Caco-2 (cell line): ENCODE data around the gene PHC2. TPM values are rescaled to one million over a fixed set of nuclear protein-coding genes. Genes with fewer than 3 reads are reported as not detected.

Source experiments
- BruUV-seq: library from RNA; stranded (reverse); fragments of 400-500 nt; replicated peaks from 2 replicates; lab custom pipeline; 2021; lab: Mats Ljungman, UMichigan
- CTCF ChIA-PET: fragments of 300-600 bp; sonication (Branson Sonifier 250); formaldehyde crosslinking; loops from one replicate; lab custom pipeline; 2022; ENCODE audit warnings: antibody characterized with exemption; lab: Charles Lee
- POLR2A ChIA-PET: fragments of 300-600 bp; sonication (Branson Sonifier 250); formaldehyde crosslinking; loops from one replicate; lab custom pipeline; 2022; ENCODE audit warnings: antibody characterized with exemption; lab: Charles Lee
- DNase-seq, 2 experiments: peaks; one replicate each; pipeline versions ENCODE4 v3.0.0 to v3.0.0-alpha.2; 2020 to 2022
- H3K27me3 ChIP-seq: replicated peaks from 2 replicates; pipeline ENCODE4 v1.6.0; 2011; ENCODE audit warnings: low read length; ENCODE audit not compliant: control insufficient read depth, insufficient read depth
- H3K36me3 ChIP-seq: 2 replicates; pipeline ENCODE4 v1.5.1; 2011; ENCODE audit warnings: low read length; ENCODE audit not compliant: control insufficient read depth, insufficient read depth
- H3K4me1 ChIP-seq: fragments of 250-450 bp; sonication (Bioruptor Pico); 2 replicates; pipeline ENCODE4 v1.5.1; 2020; ENCODE audit warnings: mild to moderate bottlenecking
- H3K4me3 ChIP-seq: 2 replicates; pipeline ENCODE4 v1.5.1; 2011; ENCODE audit warnings: low read depth, mild to moderate bottlenecking, control low read depth, low read length
- H3K9me3 ChIP-seq: fragments of 250-450 bp; sonication (Bioruptor Pico); 2 replicates; pipeline ENCODE4 v1.5.1; 2020; ENCODE audit warnings: mild to moderate bottlenecking, moderate library complexity
- H3K27ac Mint-ChIP-seq: one replicate; pipeline ENCODE4 v1.8.0; 2022; ENCODE audit warnings: mixed read lengths; ENCODE audit not compliant: unreplicated experiment
- H3K27me3 Mint-ChIP-seq: one replicate; pipeline ENCODE4 v1.8.0; 2022; ENCODE audit warnings: mixed read lengths; ENCODE audit not compliant: insufficient read depth, unreplicated experiment
- H3K36me3 Mint-ChIP-seq: one replicate; pipeline ENCODE4 v1.8.0; 2022; ENCODE audit warnings: mild to moderate bottlenecking, mixed read lengths; ENCODE audit not compliant: insufficient read depth, unreplicated experiment
- H3K4me1 Mint-ChIP-seq: one replicate; pipeline ENCODE4 v1.8.0; 2022; ENCODE audit warnings: low read depth, mixed read lengths; ENCODE audit not compliant: unreplicated experiment
- H3K4me3 Mint-ChIP-seq: one replicate; pipeline ENCODE4 v1.8.0; 2022; ENCODE audit warnings: mild to moderate bottlenecking, moderate library complexity, mixed read lengths; ENCODE audit not compliant: unreplicated experiment
- H3K9me3 Mint-ChIP-seq: one replicate; pipeline ENCODE4 v1.8.0; 2022; ENCODE audit warnings: mixed read lengths; ENCODE audit not compliant: unreplicated experiment
- intact Hi-C: fragments of 100-400 bp; cut with micrococcal nuclease; formaldehyde crosslinking; loops from one replicate; pipeline ENCODE4 v1.10.0; 2022; ENCODE audit not compliant: unreplicated experiment
- total RNA-seq: library from RNA; stranded (reverse); gene quantifications from 2 replicates; pipeline ENCODE4 v1.2.3, GENCODE V29; 2022
- TF ChIP-seq, protein P1 (sequence below), 2 experiments: fragments of 200-600 bp in 1 of 2; IDR thresholded peaks; 1 replicate in 1 of 2; 2 replicates in 1 of 2; pipeline versions ENCODE4 v1.5.1 to v1.8.0; 2011 to 2022; ENCODE audit warnings: antibody characterized with exemption in 1 of 2, control low read depth in 1 of 2, inconsistent platforms in 1 of 2, low read depth in 1 of 2, low read length in 1 of 2, mild to moderate bottlenecking in 1 of 2, moderate library complexity in 1 of 2; ENCODE audit not compliant: insufficient read depth in 1 of 2, severe bottlenecking in 1 of 2, unreplicated experiment in 1 of 2

Gene PHC2
- total RNA-seq, 1 experiment from 2014 or later, result 35.2 TPM

DNA sequence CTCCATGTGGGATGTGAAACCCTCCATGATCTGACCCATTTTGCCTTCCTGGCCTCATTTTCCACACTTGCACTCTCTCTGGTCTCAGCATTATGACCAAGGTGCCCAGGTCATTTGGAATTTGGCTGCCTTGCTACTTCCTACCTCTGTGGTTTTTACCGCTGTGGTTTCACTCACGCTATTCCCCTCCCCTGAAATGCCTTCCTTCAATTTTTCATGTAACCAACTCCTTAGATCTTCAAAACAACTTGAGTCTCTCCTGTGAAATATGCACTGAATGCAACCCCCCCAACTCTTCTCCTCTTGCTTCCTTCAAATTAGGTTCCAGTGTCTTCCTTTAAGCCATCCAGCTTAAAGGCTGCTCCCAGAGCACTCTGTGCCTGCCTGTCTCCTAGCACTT, 50.1 kb downstream of the PHC2 start:
- H3K36me3 Mint-ChIP-seq, result peaks cover 4% of the 10 kb centered on the region
- DNase-seq, result no peak
- TF ChIP-seq, protein P1, sequence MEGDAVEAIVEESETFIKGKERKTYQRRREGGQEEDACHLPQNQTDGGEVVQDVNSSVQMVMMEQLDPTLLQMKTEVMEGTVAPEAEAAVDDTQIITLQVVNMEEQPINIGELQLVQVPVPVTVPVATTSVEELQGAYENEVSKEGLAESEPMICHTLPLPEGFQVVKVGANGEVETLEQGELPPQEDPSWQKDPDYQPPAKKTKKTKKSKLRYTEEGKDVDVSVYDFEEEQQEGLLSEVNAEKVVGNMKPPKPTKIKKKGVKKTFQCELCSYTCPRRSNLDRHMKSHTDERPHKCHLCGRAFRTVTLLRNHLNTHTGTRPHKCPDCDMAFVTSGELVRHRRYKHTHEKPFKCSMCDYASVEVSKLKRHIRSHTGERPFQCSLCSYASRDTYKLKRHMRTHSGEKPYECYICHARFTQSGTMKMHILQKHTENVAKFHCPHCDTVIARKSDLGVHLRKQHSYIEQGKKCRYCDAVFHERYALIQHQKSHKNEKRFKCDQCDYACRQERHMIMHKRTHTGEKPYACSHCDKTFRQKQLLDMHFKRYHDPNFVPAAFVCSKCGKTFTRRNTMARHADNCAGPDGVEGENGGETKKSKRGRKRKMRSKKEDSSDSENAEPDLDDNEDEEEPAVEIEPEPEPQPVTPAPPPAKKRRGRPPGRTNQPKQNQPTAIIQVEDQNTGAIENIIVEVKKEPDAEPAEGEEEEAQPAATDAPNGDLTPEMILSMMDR (IDR thresholded peaks at IDR 0.05; ENCODE audit: insufficient read depth in 1 of 2, low read depth in 1 of 2, low read length in 1 of 2, severe bottlenecking in 1 of 2, unreplicated experiment in 1 of 2), result no peak
- ChIA-PET CTCF (no interaction called here), POLR2A (no interaction called here)
- Histone ChIP-seq H3K4me3 (no peak overlapping the region), H3K4me1 (peaks cover 16% of the 10 kb centered on the region), H3K9me3 (no peaks in the 10 kb centered on the region), H3K36me3 (no peaks in the 10 kb centered on the region), H3K27me3 (no peaks in the 10 kb centered on the region)
- no peaks in the 10 kb centered on the region for H3K9me3 Mint-ChIP-seq
- H3K27ac Mint-ChIP-seq, result no peak overlapping the region
- H3K27me3 Mint-ChIP-seq, result no peaks in the 10 kb centered on the region
- intact Hi-C loops, result no loop called here
- no peak overlapping the region for H3K4me3 Mint-ChIP-seq
- peaks cover 19% of the 10 kb centered on the region for H3K4me1 Mint-ChIP-seq
- BruUV-seq, result no TSS peak

- Mint-ChIP-seq H3K4me3 (no peak overlapping the region), H3K4me1 (peaks cover 13% of the 10 kb centered on the region), H3K27ac (peak overlapping the region; percentile 17), H3K9me3 (no peaks in the 10 kb centered on the region), H3K36me3 (peaks cover 4% of the 10 kb centered on the region), H3K27me3 (no peaks in the 10 kb centered on the region)
- Histone ChIP-seq H3K4me1 (peaks cover 16% of the 10 kb centered on the region), H3K4me3 (no peak overlapping the region), H3K27me3 (no peaks in the 10 kb centered on the region), H3K9me3 (no peaks in the 10 kb centered on the region), H3K36me3 (no peaks in the 10 kb centered on the region)
- DNase-seq, result no peak
- POLR2A ChIA-PET, result no interaction called here
- CTCF ChIA-PET, result no interaction called here
- intact Hi-C loops, result loop anchor here (10.0 kb wide), 1 partner anchor 55 kb away; the partner anchor contains the start of gene PHC2
- TF ChIP-seq, protein P1 (IDR thresholded peaks at IDR 0.05; ENCODE audit: insufficient read depth in 1 of 2, low read depth in 1 of 2, low read length in 1 of 2, severe bottlenecking in 1 of 2, unreplicated experiment in 1 of 2), result no peak
- BruUV-seq, result no TSS peak
These were observed 51.1 kb downstream of the PHC2 start for GRCh38 chr1:33379631-33380354.

GRCh38 chr1:33378976-33379375, 51.9 kb downstream of the PHC2 start:
- intact Hi-C loops, result loop anchor here (10.0 kb wide), 1 partner anchor 56 kb away; the partner anchor contains the start of gene PHC2
- peaks cover 11% of the 10 kb centered on the region for H3K4me1 Mint-ChIP-seq
- peaks cover 4% of the 10 kb centered on the region for H3K36me3 Mint-ChIP-seq
- no peak overlapping the region for H3K4me3 ChIP-seq
- ChIA-PET POLR2A (no interaction called here), CTCF (no interaction called here)
- BruUV-seq, result no TSS peak
- H3K27ac Mint-ChIP-seq, result no peak overlapping the region
- H3K27me3 Mint-ChIP-seq, result no peaks in the 10 kb centered on the region
- H3K9me3 ChIP-seq, result no peaks in the 10 kb centered on the region
- H3K4me3 Mint-ChIP-seq, result no peak overlapping the region
- no peaks in the 10 kb centered on the region for H3K27me3 ChIP-seq
- DNase-seq, result no peak
- H3K36me3 ChIP-seq, result no peaks in the 10 kb centered on the region
- TF ChIP-seq, protein P1 (IDR thresholded peaks at IDR 0.05; ENCODE audit: insufficient read depth in 1 of 2, low read depth in 1 of 2, low read length in 1 of 2, severe bottlenecking in 1 of 2, unreplicated experiment in 1 of 2), result no peak
- peaks cover 16% of the 10 kb centered on the region for H3K4me1 ChIP-seq
- H3K9me3 Mint-ChIP-seq, result no peaks in the 10 kb centered on the region
